Thoracic aorta (tissue), 2 donors: Measurements from ENCODE around the gene DNAH8. TPM values are rescaled to one million over a fixed set of nuclear protein-coding genes. Genes with fewer than 3 reads are reported as not detected.

Experiments used
- ATAC-seq: fragments of 150-250 bp; one replicate; pipeline ENCODE4 v1.8.0; 2017; ENCODE audit warnings: low read depth; ENCODE audit not compliant: insufficient number of reproducible peaks, low FRiP score
- DNase-seq: peaks from one replicate; pipeline ENCODE4 v3.0.0-alpha.2; 2020; ENCODE audit warnings: low spot score
- H3K27ac ChIP-seq, 2 donors: fragments of 200-600 bp; sonication (generic); 1 replicate in 1 of 2; 2 replicates in 1 of 2; pipeline ENCODE4 v1.5.1; 2016; ENCODE audit warnings: mild to moderate bottlenecking in 2 of 2, moderate library complexity in 2 of 2
- H3K27me3 ChIP-seq: fragments of 200-600 bp; sonication (generic); replicated peaks from 2 replicates; pipeline ENCODE4 v1.6.0; 2016; ENCODE audit warnings: mild to moderate bottlenecking; ENCODE audit not compliant: insufficient read depth
- H3K36me3 ChIP-seq: fragments of 200-600 bp; sonication (generic); one replicate; pipeline ENCODE4 v1.5.1; 2016
- H3K4me1 ChIP-seq, 2 donors: fragments of 200-600 bp; sonication (generic); 1 replicate in 1 of 2; 2 replicates in 1 of 2; pipeline versions ENCODE4 v1.5.1 to v1.6.0; 2016; ENCODE audit warnings: low read depth in 2 of 2, mild to moderate bottlenecking in 1 of 2; ENCODE audit not compliant: control insufficient read depth in 1 of 2
- H3K4me3 ChIP-seq: fragments of 200-600 bp; sonication (generic); 2 replicates; pipeline ENCODE4 v1.5.1; 2016; ENCODE audit warnings: mild to moderate bottlenecking
- H3K9me3 ChIP-seq: fragments of 200-600 bp; sonication (generic); 2 replicates; pipeline ENCODE4 v1.5.1; 2016
- CTCF ChIP-seq: fragments of 200-600 bp; sonication (generic); IDR thresholded peaks from one replicate; pipeline ENCODE4 v1.5.1; 2019; ENCODE audit warnings: antibody characterized with exemption
- total RNA-seq, 2 donors: library from RNA; depleted of rRNA; stranded (reverse); fragments of >200 nt; gene quantifications; one replicate each; pipeline versions ENCODE4 v1.1.0 to v1.2.3, GENCODE V29; 2016

The DNAH8 gene
- total RNA-seq, 2 donors from 2014 or later: 0.14 TPM; not detected in 1

DNA sequence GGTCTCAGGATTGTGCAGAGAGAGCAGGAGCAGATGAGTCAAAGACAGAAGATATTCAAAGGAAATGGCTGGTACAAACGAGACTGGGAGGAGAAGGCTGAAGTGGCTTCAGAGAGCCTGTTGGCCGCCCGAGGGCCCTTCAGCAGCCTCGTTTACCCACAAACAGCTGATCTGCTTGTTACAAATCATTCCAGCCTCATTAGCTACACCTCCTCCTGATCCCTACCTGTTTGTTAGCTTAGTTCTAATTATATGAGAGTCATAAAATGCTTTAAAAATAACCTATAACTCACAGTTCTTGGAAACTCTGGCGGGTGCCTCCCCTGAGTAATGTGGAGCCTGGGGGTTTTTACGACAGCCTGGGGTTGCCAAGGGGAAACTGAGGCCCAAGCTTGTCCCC, 346.1 kb downstream of the DNAH8 start:
- Histone ChIP-seq H3K4me3 (no peak overlapping the region), H3K27me3 (no peaks in the 10 kb centered on the region), H3K27ac (no peak overlapping the region), H3K4me1 (no peaks in the 10 kb centered on the region), H3K36me3 (no peaks in the 10 kb centered on the region), H3K9me3 (no peaks in the 10 kb centered on the region)
- TF ChIP-seq CTCF: no peak
- DNase-seq (no peak), ATAC-seq (no peak)

- TF ChIP-seq CTCF: no peak
- no peak for DNase-seq
- H3K27ac ChIP-seq: no peak overlapping the region
- no peaks in the 10 kb centered on the region for H3K27me3 ChIP-seq
- ATAC-seq: no peak
- no peaks in the 10 kb centered on the region for H3K9me3 ChIP-seq
- no peak overlapping the region for H3K4me3 ChIP-seq
- no peaks in the 10 kb centered on the region for H3K36me3 ChIP-seq
- H3K4me1 ChIP-seq: no peaks in the 10 kb centered on the region
Observed at GRCh38 chr6:39061588-39061987, 346.5 kb downstream of the DNAH8 start.

DNA sequence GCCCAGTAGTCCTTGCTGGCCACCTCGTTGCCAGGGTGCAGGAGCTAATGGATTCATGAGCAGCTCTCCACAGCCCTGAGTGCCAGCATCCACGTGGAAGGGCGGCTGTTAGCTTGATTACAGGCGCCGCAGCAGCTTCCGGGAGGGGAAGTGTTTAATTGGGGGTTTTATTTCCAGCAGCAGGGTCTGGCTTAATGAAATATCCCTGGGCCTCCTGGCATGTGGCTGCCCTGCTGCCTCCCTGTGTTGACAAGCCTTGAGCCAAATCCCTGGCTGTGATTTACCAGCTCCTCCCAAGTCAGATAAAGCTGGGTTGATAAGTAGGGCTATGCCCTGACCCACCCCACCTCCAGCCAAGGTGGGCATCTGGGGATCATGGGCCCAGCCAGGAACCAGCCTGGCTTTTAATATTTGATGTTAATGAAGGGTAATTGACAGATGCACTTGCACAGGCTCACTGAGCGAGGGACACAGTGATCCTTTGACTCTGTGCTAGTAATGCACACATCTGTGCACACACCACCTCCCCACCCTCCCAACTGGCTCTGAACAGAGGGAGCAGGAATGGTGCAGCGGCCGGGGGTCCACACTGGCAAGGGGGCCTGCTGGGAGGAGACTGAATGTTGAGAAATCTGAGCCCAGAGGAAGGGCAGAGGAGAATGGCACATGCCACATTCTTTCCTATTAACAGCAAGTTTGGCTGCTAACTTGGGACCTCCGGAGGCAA, 347.1 kb downstream of the DNAH8 start:
- H3K27me3 ChIP-seq: no peaks in the 10 kb centered on the region
- H3K4me1 ChIP-seq: no peaks in the 10 kb centered on the region
- DNase-seq: no peak
- no peak overlapping the region for H3K4me3 ChIP-seq
- H3K9me3 ChIP-seq: no peaks in the 10 kb centered on the region
- no peak for TF ChIP-seq CTCF
- H3K36me3 ChIP-seq: no peaks in the 10 kb centered on the region
- no peak for ATAC-seq
- H3K27ac ChIP-seq: no peak overlapping the region

- no peak for ATAC-seq
- H3K27ac ChIP-seq: no peak overlapping the region
Observed at GRCh38 chr6:39063526-39063925, 348.4 kb downstream of the DNAH8 start.

GRCh38 chr6:39065561-39065960, 350.4 kb downstream of the DNAH8 start:
- Histone ChIP-seq H3K36me3 (no peaks in the 10 kb centered on the region), H3K4me3 (no peak overlapping the region), H3K27me3 (no peaks in the 10 kb centered on the region), H3K27ac (no peak overlapping the region), H3K4me1 (no peaks in the 10 kb centered on the region), H3K9me3 (no peaks in the 10 kb centered on the region)
- DNase-seq (no peak), ATAC-seq (no peak)
- no peak for TF ChIP-seq CTCF

More at GRCh38 chr6:39063526-39063925, 348.4 kb downstream of the DNAH8 start:
- Histone ChIP-seq H3K27me3 (no peaks in the 10 kb centered on the region), H3K4me1 (no peaks in the 10 kb centered on the region), H3K9me3 (no peaks in the 10 kb centered on the region), H3K36me3 (no peaks in the 10 kb centered on the region), H3K4me3 (no peak overlapping the region)
- no peak for TF ChIP-seq CTCF
- no peak for DNase-seq
